Gastrocnemius medialis (tissue), 4 donors: ENCODE measurements around the gene THAP4. TPM values are rescaled to one million over a fixed set of nuclear protein-coding genes. Genes with fewer than 3 reads are reported as not detected.
A peak's percentile ranks its signal among the peaks of the same experiment; 100 is the strongest.

Experiments
- ATAC-seq, 2 donors: fragments of 150-250 bp; one replicate each; pipeline ENCODE4 v1.9.1; 2016
- DNase-seq, 2 donors: peaks; one replicate each; pipeline ENCODE4 v3.0.0-alpha.2; 2019
- H3K27ac ChIP-seq, 4 donors: fragments of 200-600 bp; sonication (generic); 1 replicate in 1 of 4; 2 replicates in 3 of 4; pipeline ENCODE4 v1.5.1; 2016 to 2018; ENCODE audit warnings: mild to moderate bottlenecking in 2 of 4, moderate library complexity in 1 of 4
- H3K27me3 ChIP-seq, 3 donors: fragments of 200-600 bp; sonication (generic) in 2 of 3; 1 replicate in 1 of 3; 2 replicates in 2 of 3; pipeline versions ENCODE4 v1.5.1 to v1.6.0; 2016 to 2019; ENCODE audit warnings: mild to moderate bottlenecking in 1 of 3, moderate library complexity in 1 of 3
- H3K36me3 ChIP-seq, 2 donors: fragments of 200-600 bp; sonication (generic) in 1 of 2; one replicate each; pipeline ENCODE4 v1.5.1; 2017 to 2018
- H3K4me1 ChIP-seq, 2 donors: fragments of 200-600 bp; sonication (generic) in 1 of 2; one replicate each; pipeline ENCODE4 v1.5.1; 2016 to 2017; ENCODE audit warnings: mild to moderate bottlenecking in 2 of 2
- H3K4me3 ChIP-seq, 4 donors: fragments of 200-600 bp; sonication (generic) in 3 of 4; 1 replicate in 1 of 4; 2 replicates in 3 of 4; pipeline ENCODE4 v1.5.1; 2016 to 2019; ENCODE audit warnings: mild to moderate bottlenecking in 2 of 4
- H3K9me3 ChIP-seq, 3 donors: fragments of 200-600 bp; sonication (generic) in 2 of 3; 1 replicate in 1 of 3; 2 replicates in 2 of 3; pipeline ENCODE4 v1.5.1; 2016 to 2019
- POLR2A ChIP-seq, 2 donors: fragments of 450-650 bp; IDR thresholded peaks; one replicate each; pipeline ENCODE4 v1.6.1; 2017; ENCODE audit warnings: antibody characterized with exemption in 2 of 2, mild to moderate bottlenecking in 2 of 2, moderate library complexity in 2 of 2
- in situ Hi-C, 4 donors: fragments of 200-750 bp; cut with MboI; loops; one replicate each; pipeline versions ENCODE4 v1.15.0 to v1.8.0; 2017; ENCODE audit warnings: low sequenced_read_pairs in 4 of 4
- intact Hi-C: fragments of 100-400 bp; cut with DNase I; formaldehyde crosslinking; loops from one replicate; pipeline ENCODE4 v1.15.1; 2023; ENCODE audit warnings: low total_unique reads
- total RNA-seq, 4 donors: library from RNA; depleted of rRNA; stranded (reverse); fragments of >200 nt; gene quantifications; one replicate each; pipeline versions ENCODE4 v1.1.0 to v1.2.3, GENCODE V29; 2016
- TF ChIP-seq, protein P1 (sequence below), 5 experiments: fragments of 450-650 bp in 3 of 5; fragments of 200-600 bp in 2 of 5; sonication (generic) in 2 of 5; IDR thresholded peaks in 4 of 5; conservative IDR thresholded peaks in 1 of 5; 1 replicate in 4 of 5; 2 replicates in 1 of 5; pipeline ENCODE4 v1.5.1; 2016 to 2019; ENCODE audit warnings: antibody characterized with exemption in 5 of 5, mild to moderate bottlenecking in 3 of 5, moderate library complexity in 3 of 5

THAP4 gene
- total RNA-seq, 4 donors from 2014 or later: 71.3 to 83.3 (median 79.9) TPM

DNA sequence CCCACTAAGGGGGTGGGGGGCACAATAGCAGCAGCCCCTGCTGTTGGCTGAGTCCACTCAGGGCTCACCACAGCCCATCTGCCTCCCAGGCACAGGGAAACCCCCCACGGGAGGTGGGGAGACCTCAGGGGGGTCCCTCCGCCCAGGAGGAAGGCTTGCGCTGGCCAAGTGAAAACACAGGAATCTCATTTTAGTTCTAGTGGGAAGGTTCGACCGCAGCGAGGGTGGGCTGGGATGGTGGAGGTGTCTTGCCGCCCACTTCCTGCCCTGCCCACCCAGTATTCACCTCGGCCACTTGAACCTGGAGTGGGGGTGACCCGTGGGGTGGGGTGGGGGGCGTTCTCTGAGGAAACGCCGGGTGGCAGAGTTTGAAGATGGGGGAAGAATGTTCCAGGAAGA, 85.4 kb downstream of the THAP4 start:
- Histone ChIP-seq H3K36me3 (no peaks in the 10 kb centered on the region), H3K27ac (no peak overlapping the region), H3K4me3 (peak overlapping the region in 1 of 4 donors; percentile 1), H3K4me1 (peaks cover 7% of the 10 kb centered on the region in 2 donors), H3K27me3 (peaks cover 1 to 5% (median 4%) of the 10 kb centered on the region in 3 donors), H3K9me3 (peaks cover 0 to 1% (median 0%) of the 10 kb centered on the region in 3 donors)
- in situ Hi-C loops: no loop called here
- DNase-seq: no peak
- intact Hi-C loops: no loop called here
- TF ChIP-seq, protein P1, sequence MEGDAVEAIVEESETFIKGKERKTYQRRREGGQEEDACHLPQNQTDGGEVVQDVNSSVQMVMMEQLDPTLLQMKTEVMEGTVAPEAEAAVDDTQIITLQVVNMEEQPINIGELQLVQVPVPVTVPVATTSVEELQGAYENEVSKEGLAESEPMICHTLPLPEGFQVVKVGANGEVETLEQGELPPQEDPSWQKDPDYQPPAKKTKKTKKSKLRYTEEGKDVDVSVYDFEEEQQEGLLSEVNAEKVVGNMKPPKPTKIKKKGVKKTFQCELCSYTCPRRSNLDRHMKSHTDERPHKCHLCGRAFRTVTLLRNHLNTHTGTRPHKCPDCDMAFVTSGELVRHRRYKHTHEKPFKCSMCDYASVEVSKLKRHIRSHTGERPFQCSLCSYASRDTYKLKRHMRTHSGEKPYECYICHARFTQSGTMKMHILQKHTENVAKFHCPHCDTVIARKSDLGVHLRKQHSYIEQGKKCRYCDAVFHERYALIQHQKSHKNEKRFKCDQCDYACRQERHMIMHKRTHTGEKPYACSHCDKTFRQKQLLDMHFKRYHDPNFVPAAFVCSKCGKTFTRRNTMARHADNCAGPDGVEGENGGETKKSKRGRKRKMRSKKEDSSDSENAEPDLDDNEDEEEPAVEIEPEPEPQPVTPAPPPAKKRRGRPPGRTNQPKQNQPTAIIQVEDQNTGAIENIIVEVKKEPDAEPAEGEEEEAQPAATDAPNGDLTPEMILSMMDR (IDR thresholded peaks at IDR 0.05 in 4 of 5, conservative IDR thresholded peaks at IDR 0.05 in 1 of 5): no peak
- TF ChIP-seq POLR2A (IDR thresholded peaks at IDR 0.05): no peak
- ATAC-seq: no peak

DNA sequence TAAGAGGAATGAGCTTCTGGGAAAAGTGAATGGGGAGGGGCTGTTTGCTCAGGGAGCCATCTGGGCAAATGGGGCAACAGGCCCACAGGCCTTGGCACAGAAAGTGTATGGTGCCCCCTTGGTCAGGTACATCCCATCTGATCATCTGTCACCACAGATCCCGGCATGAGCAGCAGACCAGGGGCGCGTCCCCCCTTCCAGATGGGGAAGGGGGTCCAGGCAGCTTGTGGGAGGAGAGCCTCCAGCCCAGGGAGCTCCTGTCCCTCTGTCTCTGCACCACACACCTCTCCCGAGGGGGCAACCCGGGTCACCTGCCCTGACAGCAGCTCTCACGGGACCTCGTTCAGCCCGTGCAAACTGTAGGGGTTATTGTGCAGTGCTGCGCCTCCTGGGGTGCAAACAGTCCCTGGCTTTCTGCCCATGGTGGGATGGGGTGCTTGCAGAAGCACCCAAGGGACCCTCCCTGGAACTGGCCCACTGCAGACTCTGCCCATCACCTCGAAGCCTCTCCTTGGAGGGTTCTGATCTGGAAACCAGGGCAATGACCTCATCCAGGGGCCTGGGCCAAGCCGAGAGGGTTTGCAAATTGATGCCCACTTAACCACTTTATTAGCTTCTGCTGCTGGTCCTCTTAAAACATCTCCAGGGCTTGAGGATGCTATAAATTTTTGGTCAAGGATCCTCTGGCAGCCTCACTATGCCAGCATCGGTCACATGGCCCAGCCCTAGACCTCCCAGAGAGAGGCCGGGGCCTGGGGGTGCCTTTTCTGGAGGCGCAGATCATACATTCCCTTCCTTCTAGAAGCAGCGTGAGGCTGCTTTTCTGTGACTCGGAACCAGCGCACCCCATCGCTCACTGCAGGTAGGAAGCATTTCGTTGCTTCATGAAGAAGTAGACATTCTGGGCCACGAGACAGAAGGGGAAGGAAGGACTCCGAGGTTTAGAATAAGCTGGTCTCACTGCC, 86.1 kb downstream of the THAP4 start:
- Histone ChIP-seq H3K27me3 (peaks cover 6 to 9% (median 8%) of the 10 kb centered on the region in 3 donors), H3K9me3 (no peaks in the 10 kb centered on the region), H3K27ac (no peak overlapping the region), H3K36me3 (no peaks in the 10 kb centered on the region), H3K4me3 (no peak overlapping the region), H3K4me1 (peaks cover 8 to 11% of the 10 kb centered on the region in 2 donors)
- DNase-seq: no peak
- ATAC-seq: no peak
- TF ChIP-seq, protein P1 (IDR thresholded peaks at IDR 0.05 in 4 of 5, conservative IDR thresholded peaks at IDR 0.05 in 1 of 5): no peak
- TF ChIP-seq POLR2A (IDR thresholded peaks at IDR 0.05): no peak
- intact Hi-C loops: no loop called here
- in situ Hi-C loops: no loop called here

DNA sequence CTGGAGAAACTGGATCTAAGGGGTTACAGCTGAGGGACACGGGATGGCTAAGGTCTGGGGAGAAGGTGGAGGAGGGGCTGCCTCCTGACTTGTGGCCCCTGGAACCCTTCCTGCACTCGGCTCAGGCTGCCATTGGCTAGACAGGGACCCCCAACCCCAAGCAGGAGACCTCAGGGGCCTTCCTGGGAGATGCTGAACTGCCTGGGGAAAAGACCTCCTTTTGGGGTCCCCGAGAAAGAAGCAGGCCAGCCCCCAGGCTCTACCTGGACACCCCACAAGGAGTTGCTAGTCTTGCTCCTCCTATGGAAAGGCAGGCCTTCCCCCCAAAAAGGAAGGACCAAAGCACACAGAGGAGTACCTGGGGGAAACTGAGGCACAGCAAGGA, 88.5 kb downstream of the THAP4 start:
- Histone ChIP-seq H3K27ac (no peak overlapping the region), H3K4me3 (no peak overlapping the region), H3K9me3 (no peaks in the 10 kb centered on the region), H3K4me1 (peaks cover 8 to 11% of the 10 kb centered on the region in 2 donors), H3K36me3 (no peaks in the 10 kb centered on the region), H3K27me3 (peaks cover 9 to 17% (median 10%) of the 10 kb centered on the region in 3 donors)
- DNase-seq: no peak
- TF ChIP-seq, protein P1 (IDR thresholded peaks at IDR 0.05 in 4 of 5, conservative IDR thresholded peaks at IDR 0.05 in 1 of 5): no peak
- TF ChIP-seq POLR2A (IDR thresholded peaks at IDR 0.05): no peak
- in situ Hi-C loops (no loop called here), intact Hi-C loops (no loop called here)
- no peak for ATAC-seq

DNA sequence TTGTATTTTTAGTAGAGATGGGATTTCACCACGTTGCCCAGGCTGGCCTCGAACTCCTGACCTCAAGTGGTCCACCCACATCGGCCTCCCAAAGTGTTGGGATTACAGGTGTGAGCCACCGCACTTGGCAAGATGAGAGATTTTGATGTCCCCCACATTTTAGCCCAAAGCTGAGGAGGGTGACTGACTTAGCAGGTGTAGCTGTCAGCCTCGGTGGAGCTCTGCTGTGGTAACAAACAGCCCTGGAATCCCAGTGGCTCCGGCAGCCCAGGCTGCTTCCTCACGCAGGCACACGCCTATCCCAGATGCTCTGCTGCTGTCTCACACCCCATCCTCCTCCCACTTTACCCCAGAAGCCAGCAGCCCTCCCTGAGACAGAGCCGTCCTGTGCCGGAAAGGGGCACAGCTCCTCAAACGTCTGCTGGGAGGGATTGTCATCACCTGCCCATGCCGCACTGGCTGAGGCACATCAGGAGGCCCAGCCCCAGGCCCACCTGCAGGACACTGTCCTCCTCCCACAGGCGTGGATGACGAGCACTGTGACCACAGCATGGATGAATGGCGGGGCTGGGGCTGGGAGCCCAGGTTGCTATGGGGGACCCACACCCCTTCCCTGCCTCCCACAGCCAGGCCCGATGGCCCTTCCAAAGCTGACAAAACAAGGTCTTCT, 89.0 kb downstream of the THAP4 start:
- peaks cover 8 to 11% of the 10 kb centered on the region in 2 donors for H3K4me1 ChIP-seq
- in situ Hi-C loops (no loop called here), intact Hi-C loops (no loop called here)
- ATAC-seq (no peak), DNase-seq (no peak)
- peaks cover 9 to 17% (median 10%) of the 10 kb centered on the region in 3 donors for H3K27me3 ChIP-seq
- H3K36me3 ChIP-seq: no peaks in the 10 kb centered on the region
- TF ChIP-seq, protein P1 (IDR thresholded peaks at IDR 0.05 in 4 of 5, conservative IDR thresholded peaks at IDR 0.05 in 1 of 5): no peak
- TF ChIP-seq POLR2A (IDR thresholded peaks at IDR 0.05): no peak
- H3K27ac ChIP-seq: no peak overlapping the region
- H3K4me3 ChIP-seq: no peak overlapping the region
- no peaks in the 10 kb centered on the region for H3K9me3 ChIP-seq
